GM19035 (cell line): Measurements from ENCODE around the gene PC.
"Not testable (repeated sequence)": the region's sequence is repeated elsewhere in the genome, so short reads cannot be mapped to it uniquely, and the experiment has no call there.

ENCODE experiments used
- ATAC-seq: cut with Tn5 transposase; IDR thresholded peaks from one replicate; pipeline ENCODE4 v1.9.1; 2021; ENCODE audit not compliant: unreplicated experiment

The PC gene

GRCh38 chr11:66958232-66958955, at the start of gene PC:
Gene PC, minus strand, starts transcription at chr11:66958383. Its CDS starts 86,224 bp downstream, at chr11:66872159.
- ATAC-seq = peak; percentile 96

DNA sequence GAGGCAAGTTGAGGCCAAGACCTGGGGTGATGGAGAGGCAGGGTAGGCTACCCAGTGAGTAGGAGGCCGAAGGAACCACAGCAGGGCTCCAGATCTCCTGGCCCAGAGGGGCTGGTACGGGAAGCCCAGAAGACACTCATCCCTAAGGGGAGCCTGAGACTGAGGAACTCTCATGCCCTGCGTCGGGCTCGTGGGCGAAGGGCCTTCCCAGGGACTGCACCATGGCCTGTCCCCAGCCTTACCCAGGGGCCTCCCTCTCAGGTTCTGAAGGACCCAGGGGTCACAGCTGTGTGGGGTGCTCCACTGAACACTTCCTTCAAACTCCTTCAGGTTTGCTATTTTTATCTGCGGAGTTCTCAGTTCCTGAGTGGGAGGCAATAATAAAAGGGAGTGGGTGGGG, 48.9 kb upstream of the PC start:
- ATAC-seq = no peak

DNA sequence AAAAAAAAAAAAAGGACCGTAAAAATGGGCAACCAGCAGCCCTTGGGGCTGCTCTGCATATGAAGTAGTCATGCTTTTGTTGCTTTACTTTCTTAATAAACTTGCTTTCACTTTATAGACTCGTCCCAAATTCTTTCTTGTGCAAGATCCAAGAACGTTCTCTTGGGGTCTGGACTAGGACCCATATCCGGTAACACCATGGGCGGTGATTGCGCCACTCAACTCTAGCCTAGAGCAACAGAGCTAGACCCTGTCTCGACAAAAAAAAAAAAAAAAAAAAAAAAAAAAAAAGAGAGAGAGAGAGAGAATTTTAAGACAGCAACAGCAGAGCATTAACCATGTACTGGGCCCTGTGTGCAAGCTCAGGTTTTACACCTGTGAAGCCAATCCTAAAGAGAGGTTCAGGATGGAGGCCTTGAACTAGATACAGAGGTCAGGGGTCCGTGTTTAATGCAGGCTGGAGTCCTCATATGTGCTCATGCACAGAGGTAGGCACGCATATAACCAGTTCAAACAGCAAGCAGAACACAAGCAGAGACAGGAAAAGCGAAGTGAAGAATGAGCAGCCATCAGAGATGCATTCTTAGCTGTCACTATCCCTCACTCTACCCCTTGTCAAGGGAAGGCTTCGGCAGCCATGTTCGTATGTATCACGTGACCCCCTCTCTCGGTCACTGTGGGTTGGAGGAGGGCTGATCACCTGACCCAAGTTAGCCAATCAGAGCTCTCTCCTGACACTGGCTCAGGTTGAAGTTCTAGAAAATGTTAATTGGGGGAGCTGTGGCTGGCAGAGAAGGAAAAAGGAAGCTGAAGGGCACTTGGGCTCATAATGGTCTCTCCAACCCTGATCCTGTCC, 48.1 kb upstream of the PC start:
- ATAC-seq = no peak

DNA sequence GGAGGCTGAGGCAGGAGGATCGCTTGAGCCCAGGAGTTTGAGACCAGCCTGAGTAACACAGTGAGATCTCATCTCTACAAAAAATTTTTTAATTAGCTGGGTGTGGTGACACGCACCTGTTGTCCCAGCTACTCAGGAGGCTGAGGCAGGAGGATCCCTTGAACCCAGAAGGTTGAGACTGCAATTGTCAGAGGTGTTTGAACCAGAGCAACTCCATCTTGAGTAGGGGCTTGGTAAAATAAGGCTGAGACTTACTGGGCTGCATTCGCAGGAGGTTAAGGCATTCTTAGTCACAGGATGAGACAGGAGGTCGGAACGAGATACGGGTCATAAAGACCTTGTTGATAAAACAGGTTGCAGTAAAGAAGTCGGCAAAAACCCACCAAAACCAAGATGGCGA, 47.0 kb upstream of the PC start:
- not testable (repeated sequence) for ATAC-seq

GRCh38 chr11:67002921-67003411, 44.8 kb upstream of the PC start:
- no peak for ATAC-seq

- no peak for ATAC-seq
Observed at GRCh38 chr11:67002297-67002913, 44.2 kb upstream of the PC start.

DNA sequence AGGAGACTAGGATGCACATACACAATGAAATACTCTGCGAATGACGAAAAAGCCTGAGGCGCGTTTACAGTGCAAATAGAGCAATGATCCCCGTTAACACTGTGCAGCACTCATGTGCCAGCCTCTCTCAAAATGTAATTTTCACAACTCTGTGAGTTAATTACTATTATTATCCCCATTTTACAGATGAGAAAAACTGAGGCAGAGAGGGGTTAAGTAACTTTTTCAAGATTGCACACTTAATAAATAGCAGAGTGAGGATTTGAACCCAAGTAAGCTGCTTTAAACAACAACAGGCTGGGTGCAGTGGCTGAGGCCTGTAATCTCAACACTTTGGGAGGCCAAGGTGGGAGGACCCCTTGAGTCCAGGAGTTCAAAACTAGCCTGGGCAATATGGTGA, 43.1 kb upstream of the PC start:
- no peak for ATAC-seq

GRCh38 chr11:66999555-66999954, 41.4 kb upstream of the PC start:
- no peak for ATAC-seq

DNA sequence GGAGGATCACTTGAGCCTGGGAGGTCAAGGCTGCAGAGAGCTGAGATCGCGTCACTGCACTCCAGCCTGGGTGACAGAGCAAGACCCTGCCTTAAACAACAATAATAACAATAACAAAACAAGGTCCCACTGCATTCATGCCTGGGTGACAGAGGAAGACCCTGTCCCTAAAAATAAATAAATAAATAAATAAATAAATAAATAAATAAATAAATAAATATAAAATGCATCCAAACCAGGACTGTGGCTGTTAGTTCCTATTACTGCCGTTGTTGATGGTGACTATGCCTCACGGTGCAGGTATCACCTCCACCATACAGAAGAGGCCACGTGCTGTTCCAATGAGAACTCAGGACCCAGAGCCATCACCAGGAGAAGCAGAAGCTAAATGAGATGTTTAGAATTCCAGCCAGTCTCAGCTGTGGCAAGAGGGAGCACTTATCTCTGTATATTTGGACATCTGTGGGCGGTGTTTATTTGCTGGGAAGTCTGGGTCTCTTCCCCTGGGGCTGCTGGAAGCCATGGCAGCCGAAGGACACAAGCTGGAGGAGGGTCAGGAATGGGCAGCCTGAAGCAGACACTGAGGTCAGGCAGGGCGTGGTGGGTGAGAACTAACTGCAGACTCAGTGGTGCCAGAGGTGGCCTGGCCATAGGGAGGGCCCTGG, 38.6 kb upstream of the PC start:
- ATAC-seq = no peak

DNA sequence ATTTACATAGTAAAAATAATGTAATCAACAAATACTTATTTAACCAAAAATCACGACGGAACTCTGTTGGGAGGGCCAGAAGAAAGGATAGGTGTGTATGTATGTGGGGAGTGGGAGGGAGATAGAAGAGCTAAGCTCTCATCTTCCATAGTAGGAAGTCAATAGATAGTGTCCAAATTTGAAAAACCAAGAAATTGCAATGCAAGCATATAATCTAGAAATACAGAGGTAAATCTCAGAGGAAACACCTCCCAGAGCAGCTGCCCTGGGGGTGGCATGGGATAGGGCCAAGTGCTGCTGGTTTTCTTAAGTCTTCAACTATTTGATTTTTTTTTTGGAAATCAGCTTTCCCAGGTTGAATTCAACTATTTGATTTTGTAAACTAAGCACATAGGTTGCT, 33.9 kb upstream of the PC start:
- ATAC-seq = no peak

GRCh38 chr11:66989360-66989759, 31.2 kb upstream of the PC start:
- ATAC-seq = not testable (repeated sequence)

DNA sequence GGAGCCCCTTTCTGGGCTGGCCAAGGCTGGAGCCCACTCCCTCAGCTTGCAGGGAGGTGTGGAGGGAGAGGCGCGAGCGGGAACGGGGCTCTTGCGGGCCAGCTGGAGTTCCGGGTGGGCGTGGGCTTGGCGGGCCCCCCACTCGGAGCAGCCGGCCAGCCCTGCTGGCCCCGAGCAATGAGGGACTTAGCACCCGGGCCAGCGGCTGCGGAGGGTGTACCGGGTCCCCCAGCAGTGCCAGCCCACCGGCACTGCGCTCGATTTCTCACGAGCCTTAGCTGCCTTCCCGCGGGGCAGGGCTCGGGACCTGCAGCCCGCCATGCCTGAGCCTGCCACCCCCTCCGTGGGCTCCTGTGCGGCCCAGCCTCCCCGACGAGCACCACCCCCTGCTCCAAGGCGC, 30.6 kb upstream of the PC start:
- ATAC-seq = not testable (repeated sequence)

GRCh38 chr11:66987924-66988637, 29.9 kb upstream of the PC start:
- ATAC-seq = no peak

DNA sequence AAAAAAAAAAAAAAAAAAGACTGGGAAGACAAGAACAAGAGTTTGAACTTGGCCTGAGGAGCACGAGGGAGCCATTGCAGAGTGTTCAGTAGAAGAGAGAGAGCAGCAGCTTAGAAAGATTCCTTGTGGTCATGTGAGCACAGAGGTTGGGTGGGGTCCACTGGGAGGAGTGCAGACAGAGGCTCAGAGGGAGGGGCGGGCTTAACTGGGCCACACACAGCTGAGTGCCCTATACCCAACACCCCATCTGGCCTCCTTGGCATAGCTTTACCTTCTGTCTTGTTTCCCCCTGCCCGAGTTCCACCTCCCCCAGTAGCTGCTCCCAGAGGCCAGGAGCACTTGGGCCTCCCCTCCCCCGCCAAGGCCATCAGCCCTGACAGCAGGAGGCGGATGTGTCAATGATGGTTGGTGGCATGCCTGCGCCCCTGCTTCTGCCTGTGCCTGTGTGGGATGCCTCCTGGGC, 29.0 kb upstream of the PC start:
- no peak for ATAC-seq

DNA sequence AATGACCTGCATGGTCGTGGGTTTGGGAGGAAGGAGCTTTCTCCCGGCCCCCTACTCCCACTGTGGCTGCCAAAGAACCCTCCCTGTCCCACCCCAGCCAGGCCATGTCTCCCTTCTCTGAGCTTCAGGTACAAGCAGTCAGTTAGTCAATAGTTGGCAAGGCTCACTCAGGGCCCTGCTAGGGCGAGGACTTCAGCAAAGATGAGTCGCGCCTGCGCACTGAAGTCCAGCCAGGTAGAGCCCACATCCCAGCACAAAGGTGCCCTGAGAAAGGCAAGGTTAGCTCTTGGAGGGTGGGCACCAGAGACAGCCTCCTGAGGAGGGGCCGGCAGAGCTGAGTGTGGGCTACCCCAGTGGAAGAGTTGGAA, 28.0 kb upstream of the PC start:
- ATAC-seq = no peak

DNA sequence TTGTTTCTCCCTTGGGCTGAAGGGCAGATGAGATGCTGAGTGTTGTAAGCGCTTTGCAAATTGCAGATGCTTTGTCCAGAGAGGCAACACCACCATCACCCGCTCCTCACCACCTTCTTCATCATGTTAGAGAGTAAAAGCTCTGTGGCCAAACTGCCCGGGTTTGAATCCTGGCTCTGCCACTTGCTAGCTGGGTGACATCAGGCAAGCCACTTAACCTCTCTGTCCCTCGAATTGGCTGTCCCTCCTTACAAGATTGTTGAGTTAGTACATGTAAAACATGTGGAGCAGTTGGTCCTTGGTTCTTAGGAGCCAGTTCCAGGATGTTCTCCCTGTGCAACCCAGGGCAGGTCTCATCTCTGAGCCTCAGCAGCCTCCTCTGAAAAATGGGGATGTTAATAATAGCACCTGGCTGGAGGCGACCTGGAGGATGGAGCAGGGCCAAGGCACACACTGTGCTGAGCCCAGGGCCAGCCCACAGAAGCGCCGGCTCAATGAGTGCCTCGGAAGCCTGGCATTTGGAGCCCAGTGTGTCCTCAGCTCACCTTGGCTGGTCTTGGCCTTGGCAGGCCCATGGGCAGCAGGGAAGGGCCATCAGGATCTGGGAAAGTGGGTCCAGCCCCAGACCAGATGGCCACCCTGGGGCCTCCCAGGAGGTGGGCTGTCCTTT, 27.5 kb upstream of the PC start:
- no peak for ATAC-seq

DNA sequence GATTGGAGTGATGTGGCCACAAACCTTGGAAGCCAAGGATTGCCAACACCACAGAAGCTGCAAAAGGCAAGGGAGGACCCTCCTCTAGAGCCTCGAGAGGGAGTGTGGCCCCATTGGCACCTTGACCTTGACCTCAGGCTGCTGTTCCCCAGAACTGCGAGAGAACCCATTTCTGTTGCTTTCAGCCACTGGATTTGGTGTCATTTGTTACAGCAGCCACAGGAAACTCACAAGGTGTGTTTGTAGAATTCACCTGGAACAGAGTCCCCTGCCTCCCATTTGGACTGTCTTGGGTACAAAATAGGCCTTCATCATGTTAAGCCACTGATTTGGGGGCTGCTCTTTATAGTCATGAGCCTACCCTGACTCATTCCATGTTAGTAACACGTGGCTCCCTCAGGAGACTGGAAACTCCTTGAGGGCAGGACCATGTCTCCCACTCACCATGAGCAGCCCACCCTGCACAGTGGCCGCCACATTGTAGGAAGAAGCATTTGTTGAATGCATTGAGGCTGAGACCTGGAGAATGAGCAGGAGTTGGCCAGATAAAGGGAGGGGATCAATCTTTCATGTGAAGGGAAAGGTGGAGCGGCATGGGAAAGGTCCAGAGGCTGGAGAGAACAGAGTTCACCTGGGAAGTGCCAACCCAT, 25.2 kb upstream of the PC start:
- ATAC-seq = no peak

DNA sequence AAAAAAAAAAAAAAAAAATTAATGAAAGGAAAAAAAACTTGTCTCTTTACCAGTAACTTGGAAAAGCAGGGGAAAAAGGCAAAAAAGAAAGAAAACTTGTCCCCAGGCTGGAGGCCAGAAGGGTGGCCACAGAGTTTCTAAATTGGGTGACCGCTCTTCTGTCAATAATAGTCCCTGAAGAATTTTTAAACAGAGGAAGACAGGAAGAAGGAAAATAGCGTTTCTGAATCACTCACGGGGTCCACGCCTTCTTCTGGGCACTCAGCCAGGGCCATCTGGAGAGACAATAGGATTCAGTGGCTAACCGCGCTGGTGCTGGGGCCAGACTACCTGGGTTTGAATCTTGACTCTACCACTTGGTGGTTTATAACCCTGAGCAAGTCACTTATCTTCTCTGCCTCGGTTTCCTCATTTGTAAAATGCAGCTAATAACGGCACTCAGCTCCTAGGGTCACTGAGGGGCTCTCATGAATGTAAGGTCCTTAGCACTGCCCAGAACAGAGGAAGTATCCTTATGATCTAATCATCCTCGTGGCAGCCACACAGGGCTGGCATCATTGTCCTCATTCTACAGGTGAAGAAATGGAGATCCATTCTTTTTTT, 23.9 kb upstream of the PC start:
- ATAC-seq = no peak

DNA sequence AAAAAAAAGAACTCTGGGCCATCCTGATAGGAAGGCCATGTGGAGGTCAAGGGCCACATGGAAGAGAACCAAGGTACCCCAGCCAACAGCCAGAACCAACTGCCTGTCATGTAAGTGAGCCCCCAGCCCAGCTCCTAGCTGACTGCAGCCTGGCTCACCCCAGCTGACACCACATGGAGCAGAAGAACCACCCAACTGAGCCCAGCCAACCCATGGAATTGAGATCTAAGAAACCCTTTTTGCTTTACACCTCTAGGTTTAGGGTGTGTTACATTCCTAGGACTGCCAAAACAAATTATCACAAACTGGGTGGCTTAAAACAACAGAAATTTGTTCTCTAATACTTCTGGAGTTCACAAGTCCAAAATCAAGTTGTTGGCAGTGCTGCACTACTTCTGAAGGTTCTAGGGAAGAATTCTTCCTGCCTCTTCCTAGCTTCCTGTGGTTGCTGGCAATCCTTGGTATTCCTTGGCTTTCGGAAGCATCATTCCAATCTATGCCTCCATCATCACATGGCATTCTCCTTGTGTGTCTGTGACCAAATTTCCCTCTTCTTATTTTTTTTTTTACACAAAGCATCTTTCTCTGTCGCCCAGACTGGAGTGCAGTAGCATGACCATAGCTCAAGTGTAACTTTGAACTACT, 21.3 kb upstream of the PC start:
- ATAC-seq = no peak
